Dermis microvascular lymphatic vessel endothelial cell (primary cell): ENCODE measurements around the gene RAP1GDS1. TPM values are rescaled to one million over a fixed set of nuclear protein-coding genes. Genes with fewer than 3 reads are reported as not detected.

Source experiments
- DNase-seq, 2 donors: peaks; one replicate each; pipeline versions ENCODE4 v3.0.0 to v3.0.0-alpha.2; 2010; ENCODE audit warnings: low read depth in 2 of 2
- total RNA-seq: library from RNA; depleted of rRNA; stranded (reverse); fragments of >200 nt; gene quantifications from 2 replicates; pipeline ENCODE4 v1.2.1, GENCODE V29; 2014

Gene RAP1GDS1
- total RNA-seq, 1 donor from 2014 or later = 54.6 TPM

- DNase-seq = no peak
Measured at GRCh38 chr4:98480535-98480934, 219.4 kb downstream of the RAP1GDS1 start.

GRCh38 chr4:98481167-98481566 lies 220.0 kb downstream of the RAP1GDS1 start:
- DNase-seq = no peak

DNA sequence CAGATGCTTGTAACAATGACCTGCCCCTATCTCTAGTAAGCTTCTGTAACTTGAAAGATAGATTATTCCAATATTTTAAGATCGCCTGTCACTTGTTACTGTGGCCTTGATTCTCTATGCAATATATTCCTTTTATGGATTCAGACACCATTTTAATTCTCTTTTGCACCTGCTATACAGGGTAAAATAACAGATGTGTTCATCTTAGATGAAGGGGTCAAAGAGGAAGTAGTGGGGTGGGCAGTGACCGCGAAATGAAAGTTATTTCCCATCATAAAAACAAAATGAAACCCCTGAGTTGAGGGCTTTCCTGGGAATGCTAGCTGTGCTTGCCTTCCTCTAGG lies 221.3 kb downstream of the RAP1GDS1 start:
- no peak for DNase-seq

DNA sequence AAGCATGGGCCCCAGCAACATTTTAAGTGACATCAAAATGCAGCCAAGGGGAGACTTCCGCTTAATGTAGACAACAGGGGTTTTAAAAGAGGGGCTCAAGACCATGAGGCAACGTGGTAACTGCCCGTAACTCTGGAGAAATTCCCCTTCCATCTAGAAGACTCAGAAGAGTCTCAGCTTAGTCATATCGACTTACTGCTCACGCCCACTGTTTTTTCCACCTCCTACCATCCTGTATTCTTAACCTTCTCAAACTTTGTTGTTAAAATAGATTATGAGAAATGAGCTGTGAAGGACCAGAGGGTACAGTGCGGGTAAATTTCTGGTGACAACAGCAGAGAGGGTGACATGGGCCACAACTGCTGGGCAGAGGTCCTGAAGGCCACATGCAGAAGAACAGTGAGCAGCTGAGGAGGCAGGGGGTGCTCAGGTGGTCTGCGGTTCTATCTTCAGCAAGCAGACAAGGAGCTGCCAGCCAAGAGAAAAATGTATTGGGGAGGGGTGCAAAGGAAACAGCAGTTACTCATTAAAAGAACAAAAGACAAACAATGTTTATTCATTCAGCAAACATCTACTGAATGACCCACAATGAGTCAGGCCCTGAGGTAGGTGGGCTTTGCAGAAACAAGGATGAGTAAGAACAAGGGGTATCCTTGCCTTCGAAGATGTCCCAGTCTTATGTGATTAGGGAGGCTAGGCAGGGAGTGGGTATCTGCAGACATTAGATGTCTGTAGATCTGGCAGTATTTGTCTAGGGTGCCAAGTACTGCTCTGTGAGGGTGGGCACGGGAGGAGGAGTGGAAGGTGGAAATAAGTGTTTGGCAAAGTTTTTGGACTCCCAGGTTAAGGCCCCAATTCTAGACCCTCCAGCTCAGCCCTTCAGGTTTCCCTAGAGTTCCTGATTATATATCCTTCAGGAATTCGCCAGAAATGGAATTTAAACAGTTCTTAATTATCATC lies 221.9 kb downstream of the RAP1GDS1 start:
- peak in 1 of 2 donors; percentile 70 for DNase-seq

- peak in 1 of 2 donors; percentile 28 for DNase-seq
Measured at GRCh38 chr4:98484031-98484430, 222.8 kb downstream of the RAP1GDS1 start.

- no peak for DNase-seq
Measured at GRCh38 chr4:98485816-98486345, 224.7 kb downstream of the RAP1GDS1 start.

- DNase-seq = no peak
Measured at GRCh38 chr4:98490251-98490650, 229.1 kb downstream of the RAP1GDS1 start.

GRCh38 chr4:98491899-98492559 lies 230.8 kb downstream of the RAP1GDS1 start:
- no peak for DNase-seq

DNA sequence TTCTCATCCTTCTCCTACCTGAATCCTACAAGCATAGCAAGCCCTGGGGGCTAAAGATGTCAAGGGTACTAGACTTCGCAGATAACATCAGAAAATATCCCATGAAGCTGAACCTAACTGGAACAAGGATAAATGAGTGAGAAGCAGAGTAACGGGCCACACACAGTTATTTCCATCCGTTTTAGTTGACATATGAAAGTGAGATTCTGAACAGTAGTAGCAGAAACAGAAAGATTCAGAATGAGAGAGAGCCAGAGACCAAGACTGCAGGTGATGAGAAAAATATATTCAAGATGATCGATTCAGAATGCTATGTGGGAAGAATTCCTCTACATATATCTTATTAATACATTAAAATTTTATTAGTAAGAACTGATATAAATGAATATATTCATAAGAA lies 232.1 kb downstream of the RAP1GDS1 start:
- DNase-seq = no peak

Other genes with a start within 250 kb of the RAP1GDS1 start
- 0.13 TPM in 1 of 2 replicates, not detected in the other for gene STPG2, start 117.9 kb upstream of the RAP1GDS1 start, total RNA-seq